Endometrial microvascular endothelial cells (primary cell): ENCODE measurements around the gene CMC1. TPM values are rescaled to one million over a fixed set of nuclear protein-coding genes. Genes with fewer than 3 reads are reported as not detected.
"Not testable (repeated sequence)": the region's sequence is repeated elsewhere in the genome, so short reads cannot be mapped to it uniquely, and the experiment has no call there.

Source experiments
- in situ Hi-C: cut with HindIII; loops from 2 replicates; pipeline ENCODE4 v1.10.0; 2017; ENCODE audit warnings: low sequenced_read_pairs, low pct_unique_long_range_greater_than_20kb; ENCODE audit errors: inconsistent ontology term
- total RNA-seq: library from RNA; depleted of rRNA; stranded (reverse); fragments of >200 nt; gene quantifications from one replicate; pipeline ENCODE4 v1.2.3, GENCODE V29; 2015; ENCODE audit errors: inconsistent ontology term

Gene CMC1, protein sequence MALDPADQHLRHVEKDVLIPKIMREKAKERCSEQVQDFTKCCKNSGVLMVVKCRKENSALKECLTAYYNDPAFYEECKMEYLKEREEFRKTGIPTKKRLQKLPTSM
- 3.7 TPM for total RNA-seq

DNA sequence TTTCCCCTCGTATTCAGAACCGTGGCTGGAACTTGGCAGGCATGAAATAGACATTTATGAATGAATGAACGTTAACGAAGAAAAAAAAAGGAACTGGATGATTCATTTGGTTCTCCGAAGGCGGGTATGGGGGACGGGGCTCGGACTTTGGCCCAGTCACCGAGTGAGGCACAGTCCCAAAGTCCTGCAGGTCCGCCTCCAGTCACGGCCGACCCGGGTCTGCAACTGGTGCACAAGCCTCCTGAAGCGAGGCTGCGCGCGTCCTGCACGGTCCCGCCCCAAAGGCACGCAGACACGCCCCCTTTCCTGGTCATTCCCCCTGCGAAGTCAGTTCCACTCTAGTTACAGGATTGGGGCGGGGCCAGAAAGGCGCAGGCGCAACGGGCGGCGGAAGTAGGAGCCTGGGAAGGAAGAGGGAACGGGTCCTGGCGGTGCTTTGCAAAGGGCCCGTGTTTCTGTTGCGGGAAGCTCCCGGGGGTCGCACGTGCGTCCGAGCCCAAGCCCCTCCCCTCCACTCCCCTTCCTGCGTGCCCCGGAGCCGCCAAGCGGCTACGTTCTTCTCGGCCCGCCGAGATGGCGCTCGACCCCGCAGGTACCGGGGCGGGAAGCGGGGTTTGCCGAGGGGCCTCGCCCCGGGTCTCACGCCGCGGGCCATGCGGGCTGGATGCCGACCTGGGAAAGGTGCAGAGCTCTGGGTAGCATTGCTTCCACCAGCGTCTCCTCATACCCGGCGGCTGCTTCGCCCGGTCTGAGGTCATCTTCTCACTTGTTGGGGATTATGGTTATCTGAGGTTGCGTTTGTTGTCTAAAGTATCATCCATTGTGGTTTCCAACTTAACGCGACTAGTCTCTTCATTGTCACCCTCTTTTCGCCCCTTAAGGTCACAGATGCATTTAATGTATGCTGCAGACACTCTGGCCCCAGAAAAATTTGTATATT lies at the start of gene CMC1:
TSS of gene CMC1 (plus strand) at position 399 of the 940 bp plus-strand sequence. CDS start at position 574, 175 bp downstream.
- in situ Hi-C loops = no loop called here

DNA sequence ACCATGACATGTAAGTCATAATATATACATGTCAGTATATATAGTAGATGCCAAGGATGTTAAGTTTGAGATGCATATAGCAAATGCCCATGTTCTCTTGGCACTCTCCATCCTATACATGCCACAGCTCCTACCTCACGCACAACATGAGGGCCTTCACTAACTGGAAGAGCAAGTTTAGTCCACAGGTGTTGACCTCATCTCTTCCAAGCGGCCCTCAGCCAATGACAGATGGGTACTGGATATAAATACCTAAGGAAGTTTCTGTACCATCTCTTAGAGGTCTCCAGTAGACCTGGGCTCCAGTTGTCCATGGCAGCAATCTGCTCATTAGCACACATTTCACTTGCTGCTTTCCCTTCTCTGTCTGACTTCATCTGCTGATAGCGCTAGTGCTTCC lies 43.3 kb upstream of the CMC1 start:
- in situ Hi-C loops = no loop called here

DNA sequence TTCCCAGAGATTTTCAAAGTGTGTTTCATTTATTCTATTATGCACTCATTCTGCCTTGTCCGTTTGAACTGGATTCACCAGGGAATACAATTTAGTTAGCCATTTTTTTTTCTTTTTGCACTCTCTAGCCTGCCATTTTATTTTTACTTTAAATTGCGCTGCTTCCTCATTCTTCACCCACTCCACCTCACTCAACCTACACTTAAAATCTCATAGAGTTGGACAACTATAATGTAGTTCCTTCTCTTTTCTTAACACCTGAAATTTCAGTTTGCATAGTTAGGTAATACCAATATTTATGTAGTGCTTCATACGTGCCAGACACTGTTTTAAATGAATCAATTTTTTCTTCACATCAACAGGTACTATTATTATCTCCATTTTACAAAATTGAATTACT lies 42.4 kb upstream of the CMC1 start:
- in situ Hi-C loops = no loop called here

DNA sequence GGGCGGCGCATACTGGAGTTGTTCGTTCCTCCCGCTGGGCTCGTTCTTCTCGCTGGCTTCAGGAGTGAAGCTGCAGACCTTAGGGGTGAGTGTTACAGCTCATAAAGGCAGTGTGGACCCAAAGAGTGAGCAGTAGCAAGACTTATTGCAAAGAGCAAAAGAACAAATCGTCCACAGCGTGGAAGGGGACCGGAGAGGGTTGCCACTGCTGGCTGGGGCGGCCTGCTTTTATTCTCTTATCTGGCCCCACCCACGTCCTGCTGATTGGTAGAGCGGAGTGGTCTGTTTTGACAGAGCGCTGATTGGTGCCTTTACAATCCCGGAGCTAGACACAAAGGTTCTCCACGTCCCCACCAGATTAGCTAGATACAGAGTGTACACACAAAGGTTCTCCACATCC lies 41.8 kb upstream of the CMC1 start:
- in situ Hi-C loops = not testable (repeated sequence)

DNA sequence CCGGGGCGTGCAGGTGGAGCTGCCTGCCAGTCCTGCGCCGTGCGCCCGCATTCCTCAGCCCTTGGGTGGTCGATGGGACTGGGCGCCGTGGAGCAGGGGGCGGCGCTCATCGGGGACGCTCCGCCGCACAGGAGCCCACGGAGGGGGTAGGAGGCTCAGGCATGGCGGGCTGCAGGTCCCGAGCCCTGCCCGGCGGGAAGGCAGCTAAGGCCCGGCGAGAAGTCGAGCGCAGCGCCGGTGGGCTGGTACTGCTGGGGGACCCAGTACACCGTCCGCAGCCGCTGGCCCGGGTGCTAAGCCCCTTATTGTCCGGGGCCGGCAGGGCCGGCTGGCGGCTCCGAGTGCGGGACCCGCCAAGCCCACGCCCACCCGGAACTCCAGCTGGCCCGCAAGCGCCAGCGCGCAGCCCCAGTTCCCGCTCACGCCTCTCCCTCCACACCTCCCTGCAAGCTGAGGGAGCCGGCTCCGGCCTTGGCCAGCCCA lies 41.0 kb upstream of the CMC1 start:
- in situ Hi-C loops = not testable (repeated sequence)

DNA sequence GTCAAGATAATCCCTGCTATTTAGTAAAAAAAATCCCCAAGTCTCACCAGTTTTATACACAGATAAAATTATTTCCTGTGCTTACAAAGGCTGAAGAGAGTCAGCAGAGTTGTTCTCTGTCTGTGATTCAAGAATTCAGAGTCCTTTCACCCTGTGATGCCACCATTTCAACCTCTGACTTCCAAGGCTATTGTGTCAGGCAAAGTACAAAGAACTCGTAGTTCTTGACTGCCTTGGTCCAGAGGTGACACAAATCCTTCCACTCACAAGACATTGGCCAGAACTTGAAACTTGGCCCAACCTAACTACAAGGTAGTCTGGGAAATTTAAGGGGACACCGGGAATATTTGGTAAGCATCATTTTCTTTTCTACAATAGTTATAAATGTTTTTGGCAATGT lies 34.9 kb upstream of the CMC1 start:
- in situ Hi-C loops = no loop called here

DNA sequence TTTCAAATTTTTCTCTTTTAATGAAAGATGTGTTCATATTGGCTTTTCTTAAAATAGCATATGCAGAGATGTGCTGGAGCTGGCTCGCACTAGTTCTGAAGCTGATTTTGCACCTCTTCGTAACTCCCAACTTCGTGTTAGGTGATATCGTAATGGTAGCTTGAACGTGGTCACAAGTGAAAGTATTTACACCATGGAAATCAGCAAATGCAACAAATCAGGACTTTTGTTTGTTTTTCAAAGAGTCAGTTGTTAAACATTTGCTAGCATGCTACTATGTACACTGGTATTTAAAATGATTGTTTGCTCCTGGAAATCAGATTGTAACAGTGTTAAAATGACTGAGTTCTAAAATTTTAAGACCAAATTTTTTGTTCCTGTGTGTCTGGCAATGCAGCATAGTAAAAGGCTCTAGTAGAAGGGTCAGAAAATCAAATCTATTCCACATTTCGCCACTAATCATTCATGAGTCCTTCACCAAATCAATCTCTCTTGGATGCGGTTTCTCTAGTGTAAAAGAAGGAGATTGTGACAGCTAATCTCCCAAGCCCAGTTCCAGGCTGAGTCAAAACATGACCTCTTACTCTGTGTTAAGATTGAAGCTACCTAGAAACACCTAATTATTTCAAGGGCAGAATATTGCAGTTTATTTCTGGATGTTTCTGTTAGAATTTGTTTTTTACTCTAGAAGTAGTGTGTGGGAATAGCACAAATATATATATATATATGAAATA lies 34.3 kb upstream of the CMC1 start:
- in situ Hi-C loops = no loop called here

DNA sequence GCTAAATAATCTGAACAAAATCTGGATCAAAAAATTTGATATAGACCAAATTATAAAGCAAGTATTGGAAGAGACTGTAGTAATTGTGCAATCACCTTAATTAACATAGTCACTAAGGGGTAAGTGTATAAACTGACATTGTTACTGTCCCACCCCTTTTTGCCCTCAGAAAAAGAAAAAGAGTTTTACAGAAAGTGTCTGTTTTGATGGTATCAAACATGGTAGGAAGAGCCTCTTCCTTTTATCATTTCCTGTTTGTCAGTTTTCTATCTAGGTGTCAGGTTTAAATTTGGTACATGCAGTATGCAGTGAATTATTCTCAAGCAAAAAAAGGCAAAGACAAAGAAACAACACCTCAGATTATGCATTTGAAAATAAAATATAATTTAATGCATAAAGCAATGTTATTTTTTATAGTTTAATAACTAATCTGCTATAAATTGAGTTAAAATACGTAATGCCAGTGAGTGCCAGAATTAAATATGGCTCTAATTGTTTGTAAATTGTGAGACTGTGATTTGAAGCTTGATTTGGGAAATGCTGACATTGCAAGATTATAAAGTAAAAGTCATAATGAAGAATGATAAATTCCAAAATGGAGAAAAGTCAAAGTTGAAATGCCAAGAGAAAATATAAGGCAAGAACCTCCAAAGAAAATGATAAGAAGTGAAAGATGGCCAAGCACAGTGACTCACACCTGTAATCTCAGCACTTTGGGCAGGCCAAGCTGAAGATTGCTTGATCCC lies 30.3 kb upstream of the CMC1 start:
- in situ Hi-C loops = no loop called here

DNA sequence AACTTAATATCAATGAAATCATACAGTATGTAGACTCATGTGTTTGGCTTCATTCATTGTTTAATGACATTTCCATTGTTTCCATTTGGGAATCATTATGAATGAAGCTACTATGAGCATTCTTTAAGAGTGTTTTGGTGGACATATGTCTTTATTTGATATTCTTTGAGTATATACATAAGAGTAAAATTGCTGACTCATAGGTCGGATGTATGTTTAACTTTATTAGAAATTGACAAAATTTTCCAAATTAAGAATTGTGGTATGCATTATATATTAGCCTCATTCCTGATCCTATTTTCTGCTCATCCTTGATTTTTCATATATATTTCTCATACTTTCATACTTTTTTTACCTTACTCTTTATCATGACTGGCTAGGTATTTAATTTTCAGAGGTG lies 28.7 kb upstream of the CMC1 start:
- in situ Hi-C loops = no loop called here

DNA sequence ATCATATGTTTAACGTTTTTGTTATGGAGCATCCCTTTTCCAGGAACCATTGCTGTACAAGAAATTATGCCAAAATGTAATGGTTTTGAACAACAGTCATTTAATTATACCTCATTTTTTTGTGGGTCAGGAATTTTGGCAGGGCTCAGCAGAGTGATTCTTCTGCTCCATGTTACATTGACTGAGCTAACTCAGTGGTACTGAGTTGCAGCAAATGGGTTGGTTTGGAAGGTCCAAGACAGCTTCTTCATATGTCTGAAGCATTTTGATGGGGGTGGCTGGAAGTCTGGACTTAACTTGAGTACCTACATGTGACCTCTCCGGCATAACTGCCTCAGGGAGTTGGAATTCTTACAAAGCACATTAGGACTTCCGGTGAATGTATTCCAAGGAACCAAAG lies 26.0 kb upstream of the CMC1 start:
- in situ Hi-C loops = no loop called here

DNA sequence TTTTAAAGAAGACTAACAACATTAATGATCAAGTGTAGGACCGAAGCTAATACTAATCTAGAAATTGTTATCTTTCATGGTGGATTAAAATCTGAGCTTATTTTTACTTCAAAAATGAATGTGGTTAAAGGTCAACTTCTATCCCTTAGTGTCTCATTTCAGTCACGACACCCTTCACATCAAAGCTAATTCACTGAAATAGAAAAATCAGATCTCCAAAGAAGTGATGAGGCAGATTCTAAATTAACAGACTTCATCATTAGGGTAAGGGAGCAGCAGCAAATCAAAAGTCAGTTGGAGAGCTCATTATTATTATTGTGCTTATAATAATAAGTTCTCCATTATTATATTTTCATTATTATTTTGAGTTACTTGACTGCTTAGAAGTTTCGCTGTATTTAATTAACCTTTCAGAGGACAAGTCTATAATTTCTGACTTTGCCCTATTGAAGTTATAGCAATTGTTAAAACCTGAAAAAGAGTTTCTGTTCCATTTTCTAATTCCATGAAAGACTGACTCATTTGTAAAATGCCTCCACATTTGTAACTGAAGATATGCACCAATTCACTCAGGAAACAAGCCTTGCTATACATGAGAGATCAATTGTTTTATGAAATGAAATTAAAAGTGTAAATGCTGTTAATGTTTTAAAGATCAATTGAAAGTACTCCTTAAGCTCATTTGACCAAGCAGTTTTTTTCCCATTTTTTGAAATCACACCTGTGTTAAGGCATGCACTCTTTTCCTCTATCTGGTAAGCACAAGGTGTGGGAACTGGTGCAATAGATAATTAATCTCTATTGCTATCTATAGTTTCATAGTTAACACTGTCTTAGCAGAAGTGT lies 23.1 kb upstream of the CMC1 start:
- in situ Hi-C loops = no loop called here

DNA sequence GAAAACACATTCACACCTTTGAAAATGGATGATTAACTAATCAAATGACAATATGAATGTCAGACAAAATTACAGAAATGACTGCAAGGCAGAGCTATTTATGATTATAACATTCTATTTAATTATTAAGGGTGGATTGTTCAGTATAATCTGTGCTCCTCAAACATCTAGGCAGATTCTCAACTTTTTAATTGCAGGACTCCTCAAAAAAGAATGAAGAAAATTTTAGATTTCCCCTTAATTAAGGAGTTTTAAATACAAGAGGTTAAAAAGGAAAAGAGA lies 22.6 kb upstream of the CMC1 start:
- in situ Hi-C loops = no loop called here

DNA sequence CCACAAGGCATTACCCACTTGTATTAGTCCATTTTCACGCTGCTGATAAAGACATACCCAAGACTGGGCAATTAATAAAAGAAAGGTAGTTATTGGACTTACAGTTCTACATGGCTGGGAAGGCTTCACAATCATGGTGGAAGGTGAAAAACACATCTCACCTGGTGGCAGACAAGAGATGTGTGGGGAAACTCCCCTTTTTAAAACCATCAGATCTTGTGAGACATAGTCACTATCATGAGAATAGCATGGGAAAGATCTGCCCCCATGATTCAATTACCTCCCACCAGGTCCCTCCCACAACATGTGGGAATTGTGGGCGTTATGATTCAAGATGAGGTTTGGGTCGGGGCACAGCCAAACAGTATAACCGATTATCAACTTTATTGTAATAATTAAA lies 17.0 kb upstream of the CMC1 start:
- in situ Hi-C loops = no loop called here

DNA sequence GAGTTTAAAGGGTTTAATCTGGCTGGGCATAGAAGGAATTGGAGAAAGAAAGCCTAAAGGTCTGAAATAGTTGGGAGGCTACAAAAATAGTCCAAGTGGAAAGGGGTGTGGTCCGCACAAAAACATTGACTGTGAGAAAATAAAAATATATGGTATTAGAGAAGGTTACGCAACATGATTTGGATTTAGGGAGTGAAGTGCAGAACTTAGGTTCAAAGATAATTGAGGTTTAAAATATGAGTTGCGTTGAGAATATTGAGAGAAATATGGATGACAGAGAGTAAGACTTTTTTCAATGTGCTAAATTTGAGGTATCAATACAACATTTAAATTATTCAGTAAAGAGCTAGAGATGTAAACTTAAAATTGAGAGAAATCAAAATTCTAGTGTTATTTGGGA lies 15.4 kb upstream of the CMC1 start:
- in situ Hi-C loops = no loop called here

DNA sequence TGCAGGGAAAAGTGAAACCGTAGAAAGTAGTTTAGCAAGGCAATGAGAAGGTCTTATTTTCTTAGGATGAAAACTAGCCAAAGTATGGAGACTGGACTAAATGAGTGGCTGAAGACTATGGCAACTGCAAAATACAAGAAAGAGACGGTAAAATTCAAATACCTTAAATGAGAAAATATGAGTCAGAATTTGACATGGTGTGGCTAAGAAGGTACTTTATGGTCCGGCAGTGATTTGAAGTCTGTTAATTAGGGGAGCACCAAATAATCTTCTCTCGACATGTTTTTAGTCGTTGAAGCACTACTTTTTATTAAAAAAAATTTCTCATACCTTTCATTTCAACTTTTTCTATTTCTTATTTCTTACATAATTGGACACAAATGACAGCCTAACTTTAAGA lies 12.8 kb upstream of the CMC1 start:
- in situ Hi-C loops = no loop called here

DNA sequence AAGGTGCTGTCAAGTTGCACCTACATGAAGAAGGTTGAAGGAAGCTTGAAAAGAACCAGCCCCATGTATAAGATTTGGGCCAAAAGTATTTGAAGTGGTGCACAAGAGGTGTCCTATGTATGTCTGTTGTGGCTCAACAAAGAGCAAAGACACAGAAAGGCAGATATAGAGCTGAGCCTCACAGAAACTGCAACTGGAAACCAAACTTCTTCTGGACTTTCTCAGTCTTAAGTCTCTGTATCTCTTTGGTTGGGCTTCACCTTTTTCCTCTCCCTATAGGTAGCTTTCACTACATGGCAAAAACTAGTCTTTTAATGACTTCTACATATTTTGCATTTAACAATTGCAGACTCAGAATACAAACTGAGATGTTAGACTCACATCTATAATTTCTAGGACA lies 8.8 kb upstream of the CMC1 start:
- in situ Hi-C loops = no loop called here

DNA sequence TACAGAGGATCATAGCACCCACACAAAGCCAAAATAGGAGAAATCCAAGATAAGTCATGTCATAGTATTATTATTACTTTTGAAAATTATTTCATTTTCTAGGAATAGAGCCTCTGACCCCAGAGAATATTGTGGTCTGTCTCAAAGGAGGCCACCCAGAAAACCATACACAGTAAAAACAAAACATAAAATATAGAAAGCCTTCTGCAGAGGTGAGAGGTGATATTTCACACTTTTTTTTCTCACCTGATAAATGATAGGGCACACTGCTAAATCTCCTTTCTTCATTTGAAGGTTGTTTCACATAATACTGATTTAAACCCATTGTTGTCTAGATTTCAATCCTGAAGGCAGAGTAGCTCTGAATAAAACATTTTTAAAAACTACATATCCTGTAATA lies 7.0 kb upstream of the CMC1 start:
- in situ Hi-C loops = no loop called here

DNA sequence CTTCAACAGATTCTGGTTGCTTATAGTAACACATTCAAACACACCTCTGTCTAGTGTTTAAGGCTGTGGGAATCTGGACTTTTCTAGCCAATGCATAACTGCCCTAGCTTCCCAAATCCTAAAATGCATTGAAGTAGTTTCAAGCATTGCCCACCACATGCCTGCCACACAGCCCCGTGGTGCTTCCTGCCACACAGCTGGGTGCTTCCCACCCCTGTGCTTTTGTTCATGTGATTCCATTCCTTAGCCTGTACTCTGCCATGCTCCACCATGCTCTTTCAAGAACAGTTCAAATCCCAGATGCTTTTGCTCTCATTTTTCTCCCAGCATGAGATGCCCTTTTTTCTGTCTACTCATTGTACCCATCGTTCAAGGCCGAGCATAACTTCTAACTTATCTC lies 2.3 kb upstream of the CMC1 start:
- in situ Hi-C loops = no loop called here

DNA sequence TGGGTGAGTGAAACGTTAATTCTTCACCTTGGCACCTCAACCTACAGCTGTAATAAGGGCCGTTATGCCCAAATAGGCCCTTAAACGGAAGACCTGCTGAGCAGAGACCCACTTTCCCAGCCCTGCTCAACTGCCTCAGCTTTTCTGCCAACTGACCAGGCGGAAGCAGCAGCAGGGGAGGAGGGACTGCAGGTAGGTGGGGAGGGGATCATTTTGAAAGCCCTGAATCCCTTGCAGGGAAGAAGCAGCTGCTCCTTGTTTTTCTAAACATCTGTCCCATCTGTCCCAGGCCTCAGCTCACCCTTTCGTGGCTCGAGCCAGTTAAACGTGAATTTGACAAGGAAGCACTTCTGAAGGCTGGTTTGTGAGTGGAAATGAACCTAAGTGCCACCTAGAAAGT lies 978 bp upstream of the CMC1 start:
- in situ Hi-C loops = no loop called here
